H9 (cell line): ENCODE data around the gene CDHR2. TPM values are rescaled to one million over a fixed set of nuclear protein-coding genes. Genes with fewer than 3 reads are reported as not detected.

ENCODE experiments used
- DNase-seq: peaks from one replicate; pipeline ENCODE4 v3.0.0-alpha.2; 2017
- H2AFZ ChIP-seq: one replicate; pipeline ENCODE4 v1.6.1; 2013; ENCODE audit warnings: mild to moderate bottlenecking, low read length, control low read depth, moderate library complexity
- H2AK5ac ChIP-seq: 2 replicates; pipeline ENCODE4 v1.6.1; 2013; ENCODE audit warnings: low read length, control low read depth, mixed read lengths; ENCODE audit not compliant: insufficient read length
- H2BK120ac ChIP-seq: one replicate; pipeline ENCODE4 v1.6.1; 2013; ENCODE audit warnings: low read depth, mild to moderate bottlenecking, low read length, control low read depth, inconsistent platforms; ENCODE audit not compliant: poor library complexity, severe bottlenecking
- H2BK12ac ChIP-seq: 2 replicates; pipeline ENCODE4 v1.6.1; 2013; ENCODE audit warnings: low read length, control low read depth, mixed read lengths, low read depth; ENCODE audit not compliant: insufficient read length
- H2BK15ac ChIP-seq: 2 replicates; pipeline ENCODE4 v1.6.1; 2013; ENCODE audit warnings: low read depth, low read length, control low read depth
- H2BK20ac ChIP-seq: one replicate; pipeline ENCODE4 v1.6.1; 2013; ENCODE audit warnings: low read depth, mild to moderate bottlenecking, low read length, control low read depth, inconsistent platforms; ENCODE audit not compliant: poor library complexity, severe bottlenecking
- H2BK5ac ChIP-seq: 2 replicates; pipeline ENCODE4 v1.6.1; 2013; ENCODE audit warnings: low read length, control low read depth, mixed read lengths; ENCODE audit not compliant: insufficient read length
- H3K14ac ChIP-seq: 2 replicates; pipeline ENCODE4 v1.6.1; 2013; ENCODE audit warnings: low read length, control low read depth; ENCODE audit not compliant: insufficient read depth
- H3K18ac ChIP-seq: 2 replicates; pipeline ENCODE4 v1.6.1; 2013; ENCODE audit warnings: low read depth, mild to moderate bottlenecking, mixed read lengths, low read length, control low read depth; ENCODE audit not compliant: insufficient read length
- H3K23ac ChIP-seq: 2 replicates; pipeline ENCODE4 v1.6.1; 2013; ENCODE audit warnings: low read length, control low read depth, mixed read lengths, low read depth; ENCODE audit not compliant: insufficient read length
- H3K23me2 ChIP-seq: 2 replicates; pipeline ENCODE4 v1.6.1; 2013; ENCODE audit warnings: low read depth, mild to moderate bottlenecking, mixed read lengths, low read length, control low read depth; ENCODE audit not compliant: insufficient read length, poor library complexity, severe bottlenecking
- H3K27ac ChIP-seq: 2 replicates; pipeline ENCODE4 v1.5.1; 2013; ENCODE audit warnings: low read length, control low read depth, mixed read lengths, low read depth; ENCODE audit not compliant: insufficient read length
- H3K27me3 ChIP-seq: 2 replicates; pipeline ENCODE4 v1.6.1; 2013; ENCODE audit warnings: low read length, control low read depth, inconsistent platforms; ENCODE audit not compliant: insufficient read depth
- H3K4ac ChIP-seq: 2 replicates; pipeline ENCODE4 v1.6.1; 2013; ENCODE audit warnings: low read depth, mild to moderate bottlenecking, control low read depth, inconsistent platforms, low read length, moderate library complexity
- H3K4me1 ChIP-seq: 2 replicates; pipeline ENCODE4 v1.6.1; 2013; ENCODE audit warnings: low read length, control low read depth, inconsistent platforms; ENCODE audit not compliant: insufficient read depth
- H3K4me2 ChIP-seq: 2 replicates; pipeline ENCODE4 v1.6.1; 2013; ENCODE audit warnings: low read length, control low read depth, mixed read lengths; ENCODE audit not compliant: insufficient read length, insufficient read depth
- H3K56ac ChIP-seq: 2 replicates; pipeline ENCODE4 v1.6.1; 2013; ENCODE audit warnings: low read depth, mild to moderate bottlenecking, mixed read lengths, low read length, control low read depth; ENCODE audit not compliant: insufficient read length
- H3K79me1 ChIP-seq: 2 replicates; pipeline ENCODE4 v1.6.1; 2013; ENCODE audit warnings: low read depth, mild to moderate bottlenecking, moderate library complexity, low read length, control low read depth, inconsistent platforms; ENCODE audit not compliant: insufficient read depth, poor library complexity, severe bottlenecking
- H3K79me2 ChIP-seq: 2 replicates; pipeline ENCODE4 v1.6.1; 2013; ENCODE audit warnings: low read length, control low read depth, inconsistent platforms; ENCODE audit not compliant: insufficient read depth
- H3K9ac ChIP-seq: 2 replicates; pipeline ENCODE4 v1.6.1; 2013; ENCODE audit warnings: low read length, control low read depth, mixed read lengths; ENCODE audit not compliant: insufficient read length; ENCODE audit errors: extremely low read depth
- H3K9me3 ChIP-seq: one replicate; pipeline ENCODE4 v1.6.1; 2013; ENCODE audit warnings: low read depth, low read length, inconsistent platforms; ENCODE audit not compliant: control insufficient read depth
- H3T11ph ChIP-seq: one replicate; pipeline ENCODE4 v1.6.1; 2013; ENCODE audit warnings: mild to moderate bottlenecking, low read length, control low read depth, inconsistent platforms
- H4K20me1 ChIP-seq: one replicate; pipeline ENCODE4 v1.6.1; 2013; ENCODE audit not compliant: control insufficient read depth, insufficient read length, insufficient read depth
- H4K5ac ChIP-seq: 2 replicates; pipeline ENCODE4 v1.6.1; 2013; ENCODE audit warnings: low read depth, mild to moderate bottlenecking, mixed read lengths, low read length, control low read depth; ENCODE audit not compliant: insufficient read length
- H4K8ac ChIP-seq: replicated peaks from 2 replicates; pipeline ENCODE4 v1.6.1; 2013; ENCODE audit warnings: low read length, control low read depth, mixed read lengths, low read depth; ENCODE audit not compliant: insufficient read length
- H4K91ac ChIP-seq: 2 replicates; pipeline ENCODE4 v1.6.1; 2013; ENCODE audit warnings: low read depth, mild to moderate bottlenecking, moderate library complexity, mixed read lengths, low read length, control low read depth; ENCODE audit not compliant: insufficient read length
- H3K27ac Mint-ChIP-seq, 3 experiments: 2 replicates in 2 of 3; 3 replicates in 1 of 3; pipeline ENCODE4 v1.8.0; 2020 to 2021; ENCODE audit warnings: mixed read lengths in 3 of 3, mild to moderate bottlenecking in 1 of 3, moderate library complexity in 1 of 3
- H3K27me3 Mint-ChIP-seq: 2 replicates; pipeline ENCODE4 v1.8.0; 2021; ENCODE audit warnings: low read depth, mild to moderate bottlenecking, moderate library complexity, mixed read lengths
- H3K36me3 Mint-ChIP-seq, 3 experiments: 2 replicates in 2 of 3; 3 replicates in 1 of 3; pipeline ENCODE4 v1.8.0; 2020 to 2021; ENCODE audit warnings: low read depth in 3 of 3, mixed read lengths in 3 of 3; ENCODE audit not compliant: insufficient read depth in 1 of 3
- H3K4me1 Mint-ChIP-seq, 2 experiments: 2 replicates each; pipeline ENCODE4 v1.8.0; 2020; ENCODE audit warnings: mixed read lengths in 2 of 2
- H3K4me3 Mint-ChIP-seq, 2 experiments: 2 replicates in 1 of 2; 3 replicates in 1 of 2; pipeline ENCODE4 v1.8.0; 2020 to 2021; ENCODE audit warnings: mild to moderate bottlenecking in 2 of 2, mixed read lengths in 2 of 2, moderate library complexity in 1 of 2
- H3K9me3 Mint-ChIP-seq, 2 experiments: 2 replicates in 1 of 2; 3 replicates in 1 of 2; pipeline ENCODE4 v1.8.0; 2020; ENCODE audit warnings: mild to moderate bottlenecking in 2 of 2, mixed read lengths in 2 of 2, moderate library complexity in 1 of 2
- total RNA-seq: library from RNA; stranded (reverse); gene quantifications from 2 replicates; pipeline ENCODE4 v1.2.1, GENCODE V29; 2021
- TF ChIP-seq, protein P1 (sequence below): fragments of 200-600 bp; sonication (generic); conservative IDR thresholded peaks from 3 replicates; pipeline ENCODE4 v1.8.0; 2021; ENCODE audit warnings: antibody characterized with exemption, mild to moderate bottlenecking

The CDHR2 gene
- total RNA-seq, 1 experiment from 2014 or later: 0.90 TPM

DNA sequence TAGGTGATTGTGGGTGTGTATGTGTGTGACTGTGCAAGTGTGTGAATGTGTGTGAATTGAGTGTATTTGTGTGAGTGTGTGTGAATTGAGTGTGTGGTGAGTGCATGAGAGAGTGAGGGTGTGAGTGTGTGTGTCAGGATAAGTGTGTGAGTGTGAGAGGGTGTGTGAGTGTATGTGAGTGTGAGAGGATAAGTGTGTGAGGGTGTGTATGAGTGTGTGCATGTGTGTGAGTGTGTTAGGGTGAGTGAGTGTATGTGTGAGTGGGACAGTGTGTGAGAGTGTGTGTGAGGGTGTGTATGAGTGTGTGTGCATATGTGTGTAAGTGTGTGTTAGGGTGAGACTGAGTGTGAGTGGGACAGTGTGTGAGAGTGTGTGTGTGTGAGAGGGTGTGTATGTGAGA, 39.2 kb downstream of the CDHR2 start:
- no peak overlapping the region for H4K5ac ChIP-seq
- no peaks in the 10 kb centered on the region for H3K79me1 ChIP-seq
- H3K9ac ChIP-seq: no peak overlapping the region
- H4K8ac ChIP-seq: no peak overlapping the region
- no peak overlapping the region for H3K56ac ChIP-seq
- H3K14ac ChIP-seq: no peak overlapping the region
- H3K23me2 ChIP-seq: no peaks in the 10 kb centered on the region
- no peaks in the 10 kb centered on the region for H3K4me1 ChIP-seq
- peaks cover 13 to 25% of the 10 kb centered on the region in 2 experiments for H3K9me3 Mint-ChIP-seq
- no peak overlapping the region for H2BK12ac ChIP-seq
- H3K9me3 ChIP-seq: no peaks in the 10 kb centered on the region
- H4K20me1 ChIP-seq: peaks cover 5% of the 10 kb centered on the region
- H3K36me3 Mint-ChIP-seq: peaks cover 0 to 8% (median 4%) of the 10 kb centered on the region in 3 experiments; a peak in 4 of 7 replicates
- H2AK5ac ChIP-seq: no peak overlapping the region
- TF ChIP-seq, protein P1, sequence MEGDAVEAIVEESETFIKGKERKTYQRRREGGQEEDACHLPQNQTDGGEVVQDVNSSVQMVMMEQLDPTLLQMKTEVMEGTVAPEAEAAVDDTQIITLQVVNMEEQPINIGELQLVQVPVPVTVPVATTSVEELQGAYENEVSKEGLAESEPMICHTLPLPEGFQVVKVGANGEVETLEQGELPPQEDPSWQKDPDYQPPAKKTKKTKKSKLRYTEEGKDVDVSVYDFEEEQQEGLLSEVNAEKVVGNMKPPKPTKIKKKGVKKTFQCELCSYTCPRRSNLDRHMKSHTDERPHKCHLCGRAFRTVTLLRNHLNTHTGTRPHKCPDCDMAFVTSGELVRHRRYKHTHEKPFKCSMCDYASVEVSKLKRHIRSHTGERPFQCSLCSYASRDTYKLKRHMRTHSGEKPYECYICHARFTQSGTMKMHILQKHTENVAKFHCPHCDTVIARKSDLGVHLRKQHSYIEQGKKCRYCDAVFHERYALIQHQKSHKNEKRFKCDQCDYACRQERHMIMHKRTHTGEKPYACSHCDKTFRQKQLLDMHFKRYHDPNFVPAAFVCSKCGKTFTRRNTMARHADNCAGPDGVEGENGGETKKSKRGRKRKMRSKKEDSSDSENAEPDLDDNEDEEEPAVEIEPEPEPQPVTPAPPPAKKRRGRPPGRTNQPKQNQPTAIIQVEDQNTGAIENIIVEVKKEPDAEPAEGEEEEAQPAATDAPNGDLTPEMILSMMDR: no peak
- H3K4me2 ChIP-seq: no peak overlapping the region
- no peak overlapping the region for H2BK5ac ChIP-seq
- H2BK120ac ChIP-seq: no peak overlapping the region
- no peak overlapping the region for H2BK15ac ChIP-seq
- no peak overlapping the region for H4K91ac ChIP-seq
- H2AFZ ChIP-seq: no peak overlapping the region
- H3K18ac ChIP-seq: no peak overlapping the region
- no peak overlapping the region for H3K27ac ChIP-seq
- no peaks in the 10 kb centered on the region for H3K79me2 ChIP-seq
- no peaks in the 10 kb centered on the region for H3K27me3 ChIP-seq
- no peak overlapping the region for H3K27ac Mint-ChIP-seq
- H3K23ac ChIP-seq: no peak overlapping the region
- H2BK20ac ChIP-seq: no peak overlapping the region
- no peak overlapping the region for H3K4me3 Mint-ChIP-seq
- no peak overlapping the region for H3K4ac ChIP-seq
- no peak for DNase-seq
- H3K4me1 Mint-ChIP-seq: peaks cover 2% of the 10 kb centered on the region in 2 experiments; a peak in 2 of 4 replicates
- H3T11ph ChIP-seq: no peak overlapping the region
- H3K27me3 Mint-ChIP-seq: peaks cover 31% of the 10 kb centered on the region
